Large intestine (tissue), 3 donors: ENCODE results near the gene ATP11A. TPM values are rescaled to one million over a fixed set of nuclear protein-coding genes. Genes with fewer than 3 reads are reported as not detected.
"Not testable (repeated sequence)": the region's sequence is repeated elsewhere in the genome, so short reads cannot be mapped to it uniquely, and the experiment has no call there.

ENCODE experiments used
- DNase-seq, 2 donors: peaks; one replicate each; pipeline versions ENCODE4 v3.0.0 to v3.0.0-alpha.2; 2013
- H3K27ac ChIP-seq: one replicate; pipeline ENCODE4 v1.5.1; 2013; ENCODE audit warnings: low read length
- H3K27me3 ChIP-seq: 2 replicates; pipeline ENCODE4 v1.6.1; 2013; ENCODE audit warnings: low read length; ENCODE audit not compliant: control insufficient read depth, insufficient read depth
- H3K36me3 ChIP-seq: 2 replicates; pipeline ENCODE4 v1.6.1; 2013; ENCODE audit warnings: low read length; ENCODE audit not compliant: control insufficient read depth, insufficient read depth
- H3K4me1 ChIP-seq: one replicate; pipeline ENCODE4 v1.6.1; 2013; ENCODE audit warnings: low read length; ENCODE audit not compliant: control insufficient read depth, insufficient read depth
- H3K4me3 ChIP-seq: one replicate; pipeline ENCODE4 v1.5.1; 2013; ENCODE audit warnings: low read length
- H3K9me3 ChIP-seq: one replicate; pipeline ENCODE4 v1.6.1; 2013; ENCODE audit warnings: mild to moderate bottlenecking, low read depth, low read length, moderate library complexity; ENCODE audit not compliant: control insufficient read depth
- WGBS: methylation state at CpG from one replicate; pipeline ENCODE4 v1.1.5; 2013; ENCODE audit warnings: low lambda C conversion rate; ENCODE audit not compliant: insufficient coverage; 5-methylcytosine and 5-hydroxymethylcytosine counted together
- polyA plus RNA-seq: library from polyadenylated mRNA; unstranded; fragments of 120-200 nt; gene quantifications from one replicate; pipeline ENCODE4 v1.2.1, GENCODE V29; 2013

The ATP11A gene
- polyA plus RNA-seq, 1 donor = 95.6 TPM

- WGBS = no CpG with 5 or more reads among the region's 34 CpGs
- DNase-seq = no peak
Measured at GRCh38 chr13:112840472-112841302, 150.8 kb downstream of the ATP11A start.

GRCh38 chr13:112841303-112842015 lies 151.6 kb downstream of the ATP11A start:
- H3K27me3 ChIP-seq, DNase-seq, H3K27ac ChIP-seq, H3K9me3 ChIP-seq, H3K4me1 ChIP-seq, H3K4me3 ChIP-seq: not testable (repeated sequence)
- H3K36me3 ChIP-seq = peaks cover 82% of the 10 kb centered on the region
- WGBS = 83% methylated on average over 1 of the region's 31 CpGs

More at GRCh38 chr13:112840472-112841302, 150.8 kb downstream of the ATP11A start:
- Histone ChIP-seq H3K9me3 (peaks cover 3% of the 10 kb centered on the region), H3K36me3 (peaks cover 80% of the 10 kb centered on the region), H3K27me3 (no peaks in the 10 kb centered on the region), H3K4me3 (no peak overlapping the region), H3K27ac (no peak overlapping the region), H3K4me1 (no peaks in the 10 kb centered on the region)

DNA sequence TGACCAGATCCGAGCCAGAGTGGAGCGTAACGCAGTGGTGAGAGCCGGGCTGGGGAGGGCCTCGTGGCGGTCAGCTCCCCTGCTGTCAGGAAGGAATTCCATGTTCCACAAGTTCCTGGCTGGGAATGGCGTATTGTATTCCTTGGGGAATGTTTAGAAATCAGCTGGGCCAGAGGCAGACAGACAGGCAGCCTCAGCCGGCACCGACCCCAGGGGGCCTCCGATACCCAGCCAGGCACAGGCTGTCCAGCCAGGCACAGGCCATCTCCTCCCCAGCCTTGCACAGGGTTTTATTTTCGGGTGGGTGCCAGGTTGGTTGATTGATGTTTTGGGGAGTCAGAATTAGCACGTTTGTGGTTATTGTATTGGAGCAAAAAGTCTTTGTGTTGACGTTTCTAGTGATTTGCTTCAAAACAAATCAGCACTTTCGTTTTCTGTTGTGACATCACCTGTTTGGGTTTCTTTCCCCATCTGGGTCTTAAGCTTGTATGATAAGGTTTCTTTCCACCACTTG lies 152.6 kb downstream of the ATP11A start:
- peaks cover 14% of the 10 kb centered on the region for H3K9me3 ChIP-seq
- peaks cover 82% of the 10 kb centered on the region for H3K36me3 ChIP-seq
- no peak overlapping the region for H3K4me3 ChIP-seq
- H3K27ac ChIP-seq = peak overlapping the region; percentile 8
- no peaks in the 10 kb centered on the region for H3K27me3 ChIP-seq
- 51% methylated on average over 2 of the region's 14 CpGs for WGBS
- H3K4me1 ChIP-seq = no peaks in the 10 kb centered on the region
- no peak for DNase-seq

GRCh38 chr13:112842931-112843391 lies 153.1 kb downstream of the ATP11A start:
- no peak overlapping the region for H3K27ac ChIP-seq
- H3K27me3 ChIP-seq = no peaks in the 10 kb centered on the region
- DNase-seq = no peak
- H3K9me3 ChIP-seq = peaks cover 18% of the 10 kb centered on the region
- no CpG with 5 or more reads among the region's 33 CpGs for WGBS
- H3K4me1 ChIP-seq = no peaks in the 10 kb centered on the region
- no peak overlapping the region for H3K4me3 ChIP-seq
- peaks cover 82% of the 10 kb centered on the region for H3K36me3 ChIP-seq

DNA sequence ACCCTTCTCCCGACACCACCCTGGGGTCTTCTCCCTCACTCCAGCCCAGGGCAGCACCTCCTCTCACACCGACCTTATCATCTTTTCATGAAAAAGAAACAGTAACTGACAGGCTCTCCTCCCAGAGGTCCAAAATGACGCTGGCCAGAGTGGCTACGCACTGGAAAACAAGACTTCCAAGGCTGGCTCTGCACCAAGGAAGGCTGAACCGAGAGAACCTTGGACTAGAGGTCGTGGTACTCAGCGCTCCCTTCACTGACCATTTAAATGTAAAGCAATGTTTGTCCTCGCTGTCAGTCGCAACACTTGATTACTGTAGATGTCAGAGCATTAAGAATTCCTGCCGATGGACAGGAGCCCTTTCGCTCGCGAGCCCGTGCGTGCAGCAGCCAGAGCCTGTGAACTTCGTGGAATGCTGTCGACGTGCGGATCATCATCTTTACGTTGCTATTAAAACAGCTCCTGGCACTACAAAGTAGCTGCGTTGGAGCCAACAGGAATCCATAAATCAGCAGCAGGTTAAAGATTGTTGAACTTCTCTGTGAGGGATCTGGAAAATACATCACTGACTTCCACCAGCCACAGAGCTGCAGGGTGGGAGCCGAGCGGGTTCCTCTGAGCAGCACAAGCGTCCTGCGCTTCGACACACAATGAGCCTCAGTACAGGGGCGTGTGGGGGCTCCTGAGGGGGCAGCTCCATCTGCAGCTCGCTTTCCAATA lies 153.7 kb downstream of the ATP11A start:
- Histone ChIP-seq H3K36me3 (peaks cover 76% of the 10 kb centered on the region), H3K27me3 (no peaks in the 10 kb centered on the region), H3K9me3 (peaks cover 18% of the 10 kb centered on the region), H3K4me1 (no peaks in the 10 kb centered on the region), H3K27ac (no peak overlapping the region), H3K4me3 (no peak overlapping the region)
- WGBS = 90% methylated on average over 2 of the region's 28 CpGs
- no peak for DNase-seq

DNA sequence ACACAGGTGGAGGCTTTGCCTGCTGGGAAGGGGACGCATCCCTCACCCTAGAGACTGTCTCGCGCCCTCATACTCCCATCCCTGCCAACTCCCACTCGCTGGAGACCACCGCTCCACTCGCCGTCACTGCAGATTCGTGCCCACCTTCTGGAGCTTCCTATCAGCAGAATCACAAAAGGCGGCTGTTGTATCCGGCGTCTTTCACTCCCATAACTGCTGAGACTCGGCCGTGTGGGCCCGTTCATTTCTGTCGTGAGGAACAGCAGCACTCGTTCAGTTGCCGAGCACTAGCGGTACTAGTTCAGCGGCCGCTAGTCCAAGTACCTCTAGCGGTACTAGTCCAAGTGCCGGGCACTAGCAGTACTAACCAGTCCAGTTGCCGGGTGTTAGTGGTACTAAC lies 154.6 kb downstream of the ATP11A start:
- no peaks in the 10 kb centered on the region for H3K4me1 ChIP-seq
- peaks cover 18% of the 10 kb centered on the region for H3K9me3 ChIP-seq
- peaks cover 68% of the 10 kb centered on the region for H3K36me3 ChIP-seq
- WGBS = no CpG with 5 or more reads among the region's 23 CpGs
- H3K27me3 ChIP-seq = no peaks in the 10 kb centered on the region
- no peak for DNase-seq
- no peak overlapping the region for H3K27ac ChIP-seq
- no peak overlapping the region for H3K4me3 ChIP-seq

- DNase-seq = no peak
- Histone ChIP-seq H3K4me3 (no peak overlapping the region), H3K27me3 (no peaks in the 10 kb centered on the region), H3K9me3 (peaks cover 18% of the 10 kb centered on the region), H3K27ac (no peak overlapping the region), H3K36me3 (peaks cover 67% of the 10 kb centered on the region), H3K4me1 (no peaks in the 10 kb centered on the region)
- no CpG with 5 or more reads among the region's 10 CpGs for WGBS
Measured at GRCh38 chr13:112844879-112845278, 155.0 kb downstream of the ATP11A start.

DNA sequence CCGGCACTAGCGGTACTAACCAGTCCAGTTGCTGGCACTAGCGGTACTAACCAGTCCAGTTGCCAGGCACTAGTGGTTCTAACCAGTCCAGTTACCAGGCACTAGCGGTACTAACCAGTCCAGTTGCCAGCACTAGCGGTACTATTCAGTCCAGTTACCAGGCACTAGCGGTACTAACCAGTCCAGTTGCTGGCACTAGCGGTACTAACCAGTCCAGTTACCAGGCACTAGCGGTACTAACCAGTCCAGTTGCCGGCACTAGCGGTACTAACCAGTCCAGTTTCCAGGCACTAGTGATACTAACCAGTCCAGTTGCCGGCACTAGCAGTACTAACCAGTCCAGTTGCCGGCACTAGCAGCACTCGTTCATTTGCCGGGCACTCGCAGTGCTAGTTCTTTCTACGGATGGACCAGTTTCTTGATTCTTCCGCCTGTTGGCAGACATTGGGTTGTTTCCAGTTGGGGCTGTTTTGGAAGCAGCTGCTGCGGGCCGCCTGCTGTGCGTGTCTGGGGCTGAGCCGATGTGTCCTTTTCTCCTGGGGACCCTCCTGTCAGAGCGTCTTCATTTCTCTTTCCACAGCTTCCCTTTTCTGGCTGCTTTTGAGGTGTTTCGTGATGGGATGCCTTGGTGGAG lies 155.8 kb downstream of the ATP11A start:
- no peak overlapping the region for H3K4me3 ChIP-seq
- peaks cover 67% of the 10 kb centered on the region for H3K36me3 ChIP-seq
- no peaks in the 10 kb centered on the region for H3K4me1 ChIP-seq
- no peak overlapping the region for H3K27ac ChIP-seq
- no peak for DNase-seq
- WGBS = 100% methylated on average over 1 of the region's 23 CpGs
- peaks cover 18% of the 10 kb centered on the region for H3K9me3 ChIP-seq
- no peaks in the 10 kb centered on the region for H3K27me3 ChIP-seq

- no CpG with 5 or more reads among the region's 23 CpGs for WGBS
- H3K9me3 ChIP-seq = peaks cover 18% of the 10 kb centered on the region
- H3K4me3 ChIP-seq = no peak overlapping the region
- no peaks in the 10 kb centered on the region for H3K4me1 ChIP-seq
- no peak overlapping the region for H3K27ac ChIP-seq
- H3K36me3 ChIP-seq = peaks cover 71% of the 10 kb centered on the region
- no peak for DNase-seq
- H3K27me3 ChIP-seq = no peaks in the 10 kb centered on the region
Measured at GRCh38 chr13:112846411-112847115, 156.7 kb downstream of the ATP11A start.
